Measurements from ENCODE around the gene SPI1.
"Not testable (repeated sequence)": the region's sequence is repeated elsewhere in the genome, so short reads cannot be mapped to it uniquely, and the experiment has no call there.

Gene SPI1

DNA sequence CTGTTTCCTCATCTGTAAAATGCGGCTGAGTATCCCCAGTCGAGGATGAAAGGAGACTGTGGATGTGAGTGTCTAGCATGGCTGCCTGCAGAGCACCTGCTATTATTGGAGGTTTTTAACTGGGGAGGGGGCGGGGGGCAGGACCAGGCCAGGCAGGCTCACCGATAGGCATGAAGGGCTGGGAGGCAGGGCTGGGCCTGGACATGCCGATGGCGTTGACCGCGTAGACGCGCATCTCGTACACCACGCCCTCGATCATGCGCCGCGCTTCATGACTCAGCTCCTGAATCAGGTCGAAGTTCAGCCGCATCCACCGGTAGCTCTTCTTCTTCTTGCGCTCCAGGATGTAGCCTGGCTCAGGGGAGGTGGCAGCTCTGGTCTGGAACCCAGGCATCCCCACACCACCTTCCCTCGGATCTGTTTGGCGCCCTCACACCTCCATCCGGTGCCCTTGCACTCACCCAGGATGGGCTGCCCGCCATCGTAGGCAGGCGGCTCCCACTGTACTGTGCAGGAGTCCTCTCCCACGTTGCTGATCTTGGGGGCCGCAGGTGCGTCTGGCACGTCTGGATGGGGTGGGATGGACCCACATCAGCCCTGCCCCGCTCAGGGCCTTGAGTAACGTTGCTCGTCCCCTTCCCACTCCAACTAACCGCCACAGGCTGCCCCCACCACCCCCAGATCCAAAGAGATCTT lies 41.0 kb downstream of the SPI1 start:
- DNase-seq = no peak

DNA sequence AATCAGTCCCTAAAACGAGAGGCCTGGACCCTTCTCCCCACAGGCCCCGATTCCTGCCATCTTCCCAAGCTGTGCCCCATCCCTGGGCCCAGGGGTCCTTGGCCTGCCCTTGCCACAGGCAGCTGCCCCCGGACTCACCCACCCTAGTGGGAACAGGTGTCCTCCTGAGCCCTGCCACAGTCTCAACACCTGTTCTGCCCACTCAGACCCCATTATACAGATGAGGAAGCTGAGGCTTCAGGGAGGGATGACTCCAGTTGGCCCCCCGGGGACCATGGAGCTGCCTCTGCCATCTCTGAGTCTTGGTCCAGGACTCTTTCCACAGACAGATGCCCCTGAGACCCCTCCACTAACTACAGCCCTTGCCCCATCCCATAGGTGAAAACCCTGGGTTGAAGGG lies 41.8 kb downstream of the SPI1 start:
- DNase-seq = no peak

DNA sequence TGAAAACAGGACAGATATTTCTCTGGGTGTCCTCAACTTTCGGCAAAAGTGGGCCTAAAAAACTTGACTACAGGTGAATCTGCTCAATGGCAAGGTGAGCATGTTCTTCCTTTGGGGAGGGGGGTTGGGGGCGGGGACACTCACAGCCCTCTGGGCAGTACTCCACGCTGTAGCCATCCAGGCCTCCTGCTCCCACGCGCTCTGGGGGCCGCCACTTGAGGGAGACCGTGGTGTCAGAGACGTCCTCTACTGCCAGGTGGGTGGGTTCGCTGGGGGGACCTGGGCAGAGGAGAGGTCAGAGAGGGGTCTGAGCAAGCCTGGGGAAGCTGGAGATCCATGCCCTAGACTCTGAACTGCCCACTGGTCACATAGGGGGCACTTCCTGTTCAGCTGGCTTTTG lies 42.6 kb downstream of the SPI1 start:
- no peak for DNase-seq

DNA sequence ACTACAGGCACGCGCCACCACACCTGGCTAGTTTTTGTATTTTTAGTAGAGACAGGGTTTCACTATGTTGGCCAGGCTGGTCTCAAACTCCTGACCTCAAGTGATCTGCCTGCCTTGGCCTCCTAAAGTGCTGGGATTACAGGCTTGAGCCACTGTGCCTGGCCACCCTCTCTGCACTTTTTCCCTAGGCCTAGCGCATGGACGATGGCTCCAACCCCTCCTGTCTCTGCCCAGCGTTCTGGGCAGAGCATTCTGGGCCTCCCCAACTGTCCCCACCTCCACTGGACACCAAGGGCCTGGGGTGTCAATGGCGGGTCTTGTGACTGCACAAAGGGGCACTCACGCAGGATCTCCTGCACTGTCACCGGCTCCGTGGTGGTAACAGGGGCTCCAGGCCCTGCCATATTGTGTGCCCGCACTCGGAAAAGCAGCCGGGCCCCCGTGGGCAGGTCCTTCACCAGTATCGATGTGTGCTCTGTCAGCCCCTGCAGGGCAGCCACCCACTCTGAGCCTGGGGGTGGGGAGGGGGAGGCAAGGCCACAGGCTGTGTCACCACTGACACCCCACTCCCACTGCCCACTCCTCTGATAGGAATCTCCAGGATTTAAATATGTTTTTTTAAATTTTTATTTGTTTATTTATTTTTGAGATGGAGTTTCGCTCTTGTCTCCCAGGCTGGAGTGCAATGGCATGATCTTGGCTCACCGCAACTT lies 43.5 kb downstream of the SPI1 start:
- not testable (repeated sequence) for DNase-seq

DNA sequence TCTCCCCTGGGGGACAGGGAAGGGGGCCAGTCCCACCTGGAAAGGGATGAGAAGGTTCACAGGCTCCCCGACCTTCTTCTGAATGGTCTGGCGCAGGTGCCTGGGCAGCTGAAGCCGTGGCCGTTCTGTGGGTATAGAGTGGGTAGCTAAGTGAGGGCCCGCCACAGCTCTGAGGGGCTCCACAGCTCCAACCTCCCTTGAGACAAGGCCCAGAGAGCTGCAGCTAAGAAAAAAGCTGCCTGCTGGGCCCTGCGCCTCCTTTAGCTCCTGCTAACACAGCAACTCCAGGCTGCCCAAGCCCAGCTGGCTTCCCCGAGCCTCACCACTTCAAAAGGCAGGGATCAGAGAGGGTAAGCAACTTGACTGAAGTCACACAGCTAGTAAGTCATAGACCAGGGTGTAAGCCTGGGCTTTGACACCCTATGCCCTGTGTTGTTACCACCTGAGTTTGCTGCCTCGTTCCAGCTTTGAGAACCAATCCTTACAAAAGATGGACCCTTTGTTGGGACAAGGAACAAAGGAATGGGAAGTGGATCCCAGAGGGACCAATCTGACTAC lies 44.4 kb downstream of the SPI1 start:
- DNase-seq = no peak

DNA sequence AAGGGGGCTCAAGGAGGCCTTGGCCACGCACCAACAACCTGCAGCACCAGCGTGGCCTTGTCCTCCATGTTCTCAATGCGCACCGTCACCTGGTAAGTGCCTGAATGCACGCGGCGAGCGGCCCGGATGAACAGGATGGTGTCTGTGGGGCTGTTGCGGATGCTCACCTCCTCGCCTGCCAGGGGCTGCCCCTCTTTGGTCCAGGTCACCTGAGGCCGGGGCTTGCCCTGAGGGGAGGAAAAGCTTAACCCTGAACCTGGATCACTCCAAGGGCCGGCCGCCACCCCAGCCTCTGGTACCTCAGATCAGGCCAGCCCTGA lies 44.9 kb downstream of the SPI1 start:
- DNase-seq = no peak

DNA sequence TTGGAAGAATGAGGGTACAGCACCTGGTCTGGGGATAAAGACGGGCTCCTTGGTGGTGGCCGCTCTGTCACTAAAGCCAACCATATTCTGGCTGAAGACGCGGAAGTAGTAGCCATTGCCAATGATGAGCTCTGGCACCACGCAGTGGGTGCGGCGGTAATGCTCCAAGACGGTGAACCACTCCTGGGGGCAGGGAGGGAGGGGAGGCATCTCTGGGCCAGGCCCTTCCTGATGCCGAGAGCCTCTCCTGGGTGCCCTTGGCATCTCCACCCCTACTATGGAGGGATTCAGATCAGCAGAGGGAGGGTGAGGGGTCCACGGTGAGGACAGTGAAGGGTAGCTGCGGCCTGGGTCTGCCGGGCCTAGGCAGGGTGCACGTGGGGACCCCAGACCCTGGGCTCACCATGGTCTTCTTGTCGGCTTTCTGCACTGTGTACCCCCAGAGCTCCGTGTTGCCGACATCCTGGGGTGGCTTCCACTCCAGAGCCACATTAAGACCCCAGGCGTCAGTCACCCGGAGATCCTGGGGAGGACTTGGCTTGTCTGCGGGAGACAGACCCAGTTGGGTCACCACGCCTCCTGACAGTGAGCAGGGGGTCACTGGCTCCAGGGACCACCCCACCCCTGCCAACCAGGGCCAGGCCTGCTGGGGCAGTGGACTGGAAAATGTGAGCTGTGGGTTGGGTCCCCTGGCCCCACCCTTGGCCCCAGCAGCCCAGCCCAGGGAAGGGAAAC lies 45.4 kb downstream of the SPI1 start:
- DNase-seq = no peak

DNA sequence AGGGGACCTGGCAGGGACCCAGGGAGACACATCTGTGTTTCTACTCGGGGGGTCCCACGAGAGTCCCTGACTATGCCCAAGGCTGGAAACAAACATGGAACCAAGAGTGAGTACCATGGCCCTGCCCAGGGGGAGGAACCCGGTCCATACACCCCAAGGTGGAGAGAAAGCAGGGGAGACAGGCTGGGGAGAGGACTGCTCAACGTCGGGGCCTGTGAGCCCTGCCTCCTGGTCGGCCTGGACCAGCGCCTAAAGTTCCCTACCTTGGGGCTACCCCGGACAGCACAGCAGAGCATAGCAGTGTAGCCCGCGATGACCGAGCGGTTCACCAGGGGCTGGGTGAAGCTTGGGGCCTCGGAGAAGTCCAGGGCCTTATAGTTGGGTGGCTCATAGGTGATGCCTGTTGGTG lies 46.0 kb downstream of the SPI1 start:
- DNase-seq = no peak

DNA sequence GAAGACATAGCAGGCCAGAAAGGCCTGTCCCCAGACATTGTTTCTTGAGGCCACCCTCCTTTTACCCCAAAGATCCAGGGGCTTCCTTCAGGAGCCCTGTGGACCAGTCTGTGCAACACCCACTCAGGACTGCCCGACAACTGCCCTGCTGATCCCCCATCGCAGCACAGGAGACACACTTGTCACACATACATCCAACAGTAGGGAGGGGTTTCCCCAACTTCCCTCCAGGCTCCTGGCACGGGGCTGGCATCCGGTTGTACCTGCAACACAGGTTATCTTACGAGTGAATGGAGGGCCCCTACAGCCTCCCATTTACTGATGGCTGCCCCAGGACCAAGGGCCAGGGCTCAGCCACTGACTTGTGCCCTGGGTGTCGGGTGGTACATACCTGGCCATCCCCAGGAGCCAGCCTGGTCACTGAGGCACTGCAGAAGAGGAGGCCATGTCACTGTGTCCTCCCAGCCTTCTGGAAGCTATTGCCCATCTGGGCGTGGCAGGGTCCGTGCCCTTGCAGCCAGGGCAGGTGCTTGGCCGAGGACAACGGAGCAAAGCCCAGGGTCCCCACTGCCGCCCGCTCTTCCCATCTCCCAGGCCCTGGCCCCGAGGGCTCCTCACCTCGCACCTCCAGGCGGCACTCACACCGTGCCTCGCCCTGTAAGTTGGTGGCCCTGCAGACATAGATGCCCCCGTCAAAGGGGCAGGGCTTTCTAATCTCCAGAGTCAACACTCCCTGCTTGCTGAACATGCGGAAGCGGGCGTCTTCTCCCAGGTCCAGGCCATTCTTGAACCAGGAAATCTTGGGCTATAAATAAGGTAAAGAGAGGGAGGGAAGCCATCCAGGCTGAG lies 46.7 kb downstream of the SPI1 start:
- no peak for DNase-seq

DNA sequence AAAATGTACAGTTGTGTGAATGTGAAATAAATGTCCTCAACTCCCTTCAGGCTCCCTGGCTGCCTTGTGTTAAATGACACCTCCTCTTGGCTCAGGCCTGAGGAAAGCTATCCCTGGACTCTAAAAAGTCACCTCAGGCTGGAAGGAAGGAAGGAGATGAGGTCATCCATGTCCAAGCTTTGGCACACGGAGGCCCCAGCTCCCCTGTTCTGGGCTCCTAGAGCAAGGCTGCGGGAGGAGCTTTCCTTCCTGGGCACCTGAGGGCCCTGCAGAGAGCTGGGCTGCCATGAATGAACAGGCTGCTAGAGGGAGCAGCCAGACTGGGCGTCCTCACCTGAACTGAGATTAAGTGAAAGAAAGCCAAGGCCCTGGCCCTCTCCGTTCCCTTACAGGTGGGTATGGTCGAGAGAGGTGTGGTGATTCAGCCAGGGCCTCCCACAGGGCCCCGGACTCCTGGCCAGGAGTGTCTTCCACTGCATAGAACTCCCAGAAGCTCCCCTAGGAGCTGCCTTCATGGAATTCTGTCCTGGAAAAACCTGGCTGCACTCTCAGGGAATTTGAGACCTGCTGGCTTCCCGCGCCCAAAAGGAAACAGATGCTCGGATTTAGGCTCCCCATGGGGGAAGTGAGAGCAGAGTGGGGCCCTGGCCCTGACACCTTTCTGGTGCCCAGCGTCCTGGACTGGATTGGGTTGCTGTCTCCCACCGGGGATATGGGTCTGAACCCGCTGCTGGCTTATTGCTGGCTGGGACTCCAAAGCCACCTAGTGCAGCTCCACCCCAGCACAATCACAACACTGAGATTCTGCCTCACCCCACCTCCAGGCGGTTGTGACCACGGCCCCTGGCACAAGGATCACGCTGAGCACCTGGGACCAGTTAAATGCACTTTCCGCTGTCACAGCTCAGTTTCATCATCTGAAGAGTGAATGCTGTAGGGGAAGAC lies 48.1 kb downstream of the SPI1 start:
- no peak for DNase-seq

DNA sequence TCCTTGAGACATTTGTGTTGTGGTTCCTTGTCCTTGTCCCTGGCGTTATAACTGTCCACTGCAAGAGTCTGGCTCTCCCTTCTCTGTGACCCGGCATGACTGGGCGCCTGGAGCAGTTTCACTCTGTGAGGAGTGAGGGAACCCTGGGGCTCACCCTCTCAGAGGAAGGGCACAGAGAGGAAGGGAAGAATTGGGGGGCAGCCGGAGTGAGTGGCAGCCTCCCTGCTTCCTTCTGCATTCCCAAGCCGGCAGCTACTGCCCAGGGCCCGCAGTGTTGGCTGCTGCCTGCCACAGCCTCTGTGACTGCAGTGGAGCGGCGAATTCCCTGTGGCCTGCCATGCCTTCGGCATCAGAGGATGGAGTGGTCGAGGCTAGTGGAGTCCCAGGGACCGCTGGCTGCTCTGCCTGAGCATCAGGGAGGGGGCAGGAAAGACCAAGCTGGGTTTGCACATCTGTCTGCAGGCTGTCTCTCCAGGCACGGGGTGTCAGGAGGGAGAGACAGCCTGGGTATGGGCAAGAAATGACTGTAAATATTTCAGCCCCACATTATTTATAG lies 48.8 kb downstream of the SPI1 start:
- no peak for DNase-seq

DNA sequence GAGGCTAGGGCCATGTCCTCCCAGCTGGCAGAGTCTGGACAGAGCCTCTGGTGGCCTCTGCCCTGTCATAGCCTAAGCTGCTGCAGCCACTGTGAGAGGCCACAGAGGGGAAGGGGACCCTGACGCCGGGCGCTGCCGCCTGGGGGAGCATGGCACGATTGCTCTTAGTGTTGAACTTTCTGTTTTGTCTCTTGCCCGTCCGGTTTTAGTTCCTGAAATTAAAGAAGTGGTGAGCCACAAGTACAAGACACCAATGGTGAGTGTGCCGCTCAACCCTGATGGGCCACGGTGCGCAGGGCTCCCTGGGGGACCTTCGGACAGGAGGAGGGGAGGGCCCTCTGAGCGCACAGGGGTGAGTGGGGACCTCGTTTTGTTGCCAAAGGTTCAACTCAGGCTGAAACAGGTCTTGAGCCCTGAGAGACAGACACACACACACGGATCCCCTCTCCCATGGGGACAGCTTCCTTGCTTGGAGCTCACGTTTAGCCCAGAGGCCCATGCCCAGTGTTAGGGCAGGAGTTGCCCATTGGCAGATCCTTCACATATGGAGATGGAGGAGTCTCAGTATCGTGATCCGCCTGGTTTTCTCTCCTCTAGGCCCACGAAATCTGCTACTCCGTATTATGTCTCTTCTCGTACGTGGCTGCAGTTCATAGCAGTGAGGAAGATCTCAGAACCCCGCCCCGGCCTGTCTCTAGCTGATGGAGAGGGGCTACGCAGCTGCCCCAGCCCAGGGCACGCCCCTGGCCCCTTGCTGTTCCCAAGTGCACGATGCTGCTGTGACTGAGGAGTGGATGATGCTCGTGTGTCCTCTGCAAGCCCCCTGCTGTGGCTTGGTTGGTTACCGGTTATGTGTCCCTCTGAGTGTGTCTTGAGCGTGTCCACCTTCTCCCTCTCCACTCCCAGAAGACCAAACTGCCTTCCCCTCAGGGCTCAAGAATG lies 49.6 kb downstream of the SPI1 start:
- DNase-seq = no peak

DNA sequence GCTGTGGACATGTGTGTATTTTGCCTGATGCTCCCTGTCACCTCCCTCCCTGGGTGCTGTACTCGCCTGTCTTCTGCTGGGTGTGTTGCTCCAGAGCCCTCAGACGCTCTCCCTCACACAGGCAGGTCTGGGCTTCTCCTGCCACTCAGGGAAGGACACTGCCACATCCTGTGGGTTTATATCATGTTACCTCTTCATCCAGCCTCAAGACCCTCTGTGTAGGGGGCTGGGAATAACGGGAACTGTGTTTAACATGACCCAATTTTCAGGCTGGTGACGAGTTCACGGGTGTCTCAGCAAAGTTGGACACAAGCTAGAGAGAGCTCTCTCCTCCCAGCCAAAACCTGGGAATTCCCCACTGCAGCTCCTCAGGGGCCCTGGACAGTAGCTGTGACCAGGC lies 50.4 kb downstream of the SPI1 start:
- no peak for DNase-seq

DNA sequence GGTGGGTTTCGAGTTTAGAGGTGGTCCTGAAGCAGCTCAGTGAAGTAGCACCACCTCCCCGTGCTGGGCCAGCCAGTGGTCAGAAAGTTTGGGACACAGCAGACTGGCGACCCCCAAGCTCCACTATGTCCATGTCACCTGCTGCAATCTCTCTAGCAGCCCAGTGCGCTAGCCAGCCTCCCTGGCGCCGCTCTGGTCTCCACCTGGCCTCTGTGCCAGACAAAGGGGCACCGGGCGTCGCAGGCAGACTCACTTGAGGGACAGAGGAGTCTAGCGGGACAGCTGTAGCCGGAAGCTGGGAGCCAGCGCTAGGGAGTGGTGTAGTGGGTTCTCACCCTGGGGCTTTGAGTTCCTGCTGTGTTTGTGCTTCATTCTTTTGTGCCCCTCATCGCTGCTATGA lies 51.3 kb downstream of the SPI1 start:
- DNase-seq = no peak

DNA sequence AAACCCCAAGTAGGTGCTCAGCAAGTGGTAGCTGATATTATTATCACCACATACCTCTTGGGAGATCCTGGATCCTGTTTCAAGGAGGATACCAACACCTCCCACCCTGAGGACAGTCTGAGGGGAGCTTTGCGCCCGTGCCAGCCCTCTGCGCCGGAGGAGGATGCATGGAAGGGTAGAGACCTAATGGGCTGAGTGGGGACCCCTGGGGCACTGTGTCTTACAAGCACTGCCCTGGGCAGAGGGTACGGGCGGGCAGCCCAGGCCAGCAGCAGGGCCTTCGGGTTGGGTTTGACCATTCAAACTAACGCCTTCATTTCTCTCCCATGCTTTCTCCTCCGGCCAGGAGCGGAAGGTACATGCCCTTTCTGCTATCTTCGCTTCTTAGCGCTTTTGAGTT lies 52.1 kb downstream of the SPI1 start:
- DNase-seq = no peak

DNA sequence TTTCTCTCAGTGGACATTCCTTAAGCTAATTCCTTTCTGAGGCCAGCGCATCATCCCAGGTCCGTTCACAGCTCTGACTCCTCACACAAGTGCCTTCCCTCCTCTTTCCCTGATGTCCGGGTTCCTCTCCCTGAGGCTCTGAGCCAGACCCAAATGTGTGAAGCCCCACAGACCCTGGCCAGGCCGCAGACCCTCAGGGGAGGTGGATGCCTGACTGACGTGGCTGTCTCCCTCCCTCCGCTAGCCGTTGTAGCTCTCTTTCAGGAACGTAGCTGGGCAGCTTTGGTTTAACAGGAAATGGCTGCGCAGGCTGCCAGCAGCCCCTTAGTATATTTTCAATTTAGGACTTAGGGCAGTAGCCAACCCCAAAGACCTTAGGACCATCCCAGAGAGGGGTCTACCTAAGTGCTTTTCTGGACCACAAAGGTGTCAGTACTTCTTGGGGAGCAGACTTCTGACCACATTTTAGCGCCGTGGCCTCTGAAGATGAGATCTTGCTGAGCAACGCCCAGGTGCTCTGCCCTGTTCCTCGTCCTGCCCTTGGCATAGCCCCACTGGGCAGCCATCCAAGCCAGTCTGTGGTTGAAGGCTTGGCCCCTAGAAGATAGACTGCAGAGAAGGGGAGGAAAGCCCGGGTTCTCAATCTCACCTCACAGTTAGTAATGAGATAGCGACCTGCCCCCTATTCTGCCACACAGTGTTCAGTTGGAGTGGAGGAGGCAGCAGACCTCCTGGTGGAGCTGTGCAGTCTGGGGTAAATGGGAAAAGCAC lies 52.9 kb downstream of the SPI1 start:
- no peak for DNase-seq

DNA sequence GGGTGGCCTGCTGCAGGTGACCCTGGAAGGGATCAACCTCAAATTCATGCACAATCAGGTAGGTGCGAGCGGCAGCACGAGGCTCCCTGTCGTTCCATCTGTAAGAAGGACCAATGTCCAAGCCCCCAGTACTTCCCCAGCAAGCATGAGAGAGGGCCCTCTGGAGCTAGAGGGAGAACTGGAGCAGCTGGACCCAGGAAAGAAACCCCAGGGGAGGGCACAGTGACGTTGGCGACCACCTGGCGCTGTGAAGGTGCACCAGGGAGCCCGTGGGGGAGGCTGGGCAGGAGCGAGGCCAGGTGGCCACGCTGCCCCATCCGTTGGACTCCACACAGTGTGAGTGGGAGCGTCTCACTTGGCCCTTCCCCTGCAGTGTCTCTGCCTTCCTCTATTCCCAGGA lies 53.8 kb downstream of the SPI1 start:
- DNase-seq = no peak

DNA sequence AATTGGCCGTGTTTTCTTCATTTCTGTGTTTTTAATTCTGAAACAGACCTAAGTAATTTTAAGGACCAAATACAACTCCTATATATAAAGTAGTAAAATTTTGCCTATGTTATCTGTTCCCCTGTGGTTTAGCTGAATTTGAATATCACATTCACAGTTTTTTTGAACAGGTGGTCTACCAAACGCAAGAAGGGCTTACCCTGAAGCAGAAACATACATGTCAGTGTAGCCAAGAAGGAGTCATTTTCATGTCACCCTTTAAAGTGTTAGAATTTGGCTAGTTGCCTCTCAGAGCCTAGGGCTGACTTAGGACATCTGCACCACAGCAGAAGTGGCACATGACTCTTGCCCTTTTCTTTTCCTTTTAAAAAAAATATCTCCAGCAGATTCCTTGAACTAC lies 60.2 kb downstream of the SPI1 start:
- no peak for DNase-seq

DNA sequence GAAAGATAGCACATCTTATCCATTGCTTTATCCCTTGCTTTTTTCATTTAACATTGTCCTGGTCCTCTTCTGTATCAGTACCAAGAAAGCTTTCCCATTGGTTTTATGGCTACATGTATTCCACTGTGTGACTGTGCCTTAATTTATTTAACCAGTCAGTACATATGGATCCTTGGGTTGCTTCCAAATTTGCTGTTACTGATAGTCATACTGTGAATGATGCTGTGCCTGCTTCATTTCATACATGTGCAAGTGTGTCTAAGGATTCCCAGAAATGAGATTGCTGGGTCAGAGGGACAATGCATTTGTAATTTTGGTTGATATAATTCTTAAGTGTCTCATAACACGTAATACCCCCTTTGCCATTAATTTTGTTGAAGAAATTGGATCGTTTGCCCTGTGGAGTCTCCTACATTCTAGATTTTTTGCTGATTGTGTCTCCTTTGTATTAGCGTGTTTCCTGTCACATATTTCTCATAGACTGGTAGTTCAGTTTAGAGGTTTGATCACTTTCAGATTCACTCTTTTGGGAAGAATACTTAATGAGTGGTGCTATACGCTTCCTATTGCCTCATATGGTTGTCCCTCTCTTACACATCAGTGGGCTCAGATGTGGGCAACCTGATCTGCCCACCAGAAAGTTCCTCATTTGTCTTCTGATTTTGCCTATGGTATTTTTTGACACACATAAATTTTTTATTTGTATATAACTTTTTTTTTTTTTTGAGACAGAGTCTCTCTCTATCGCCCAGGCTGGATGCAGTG lies 61.1 kb downstream of the SPI1 start:
- no peak for DNase-seq

Data from T-helper 2 cell (primary cell).